BE2C (cell line): ENCODE results near the gene CLCA4.

ENCODE experiments used
- DNase-seq: peaks from one replicate; pipeline ENCODE4 v3.0.0-alpha.2; 2020
- H3K27me3 ChIP-seq: fragments of 250-450 bp; sonication (Bioruptor Pico); 2 replicates; pipeline ENCODE4 v1.5.1; 2020; ENCODE audit warnings: mild to moderate bottlenecking
- H3K36me3 ChIP-seq: fragments of 250-450 bp; sonication (Bioruptor Pico); 2 replicates; pipeline ENCODE4 v1.5.1; 2020; ENCODE audit warnings: mild to moderate bottlenecking
- H3K4me1 ChIP-seq: fragments of 250-450 bp; sonication (Bioruptor Pico); 2 replicates; pipeline ENCODE4 v1.5.1; 2020
- H3K4me3 ChIP-seq: 2 replicates; pipeline ENCODE4 v1.5.1; 2011; ENCODE audit warnings: low read depth, low read length
- H3K9me3 ChIP-seq: fragments of 250-450 bp; sonication (Bioruptor Pico); 2 replicates; pipeline ENCODE4 v1.5.1; 2020
- CTCF ChIP-seq: IDR thresholded peaks from 2 replicates; pipeline ENCODE4 v1.5.1; 2012; ENCODE audit warnings: mild to moderate bottlenecking, low read depth, low read length

CLCA4 gene

DNA sequence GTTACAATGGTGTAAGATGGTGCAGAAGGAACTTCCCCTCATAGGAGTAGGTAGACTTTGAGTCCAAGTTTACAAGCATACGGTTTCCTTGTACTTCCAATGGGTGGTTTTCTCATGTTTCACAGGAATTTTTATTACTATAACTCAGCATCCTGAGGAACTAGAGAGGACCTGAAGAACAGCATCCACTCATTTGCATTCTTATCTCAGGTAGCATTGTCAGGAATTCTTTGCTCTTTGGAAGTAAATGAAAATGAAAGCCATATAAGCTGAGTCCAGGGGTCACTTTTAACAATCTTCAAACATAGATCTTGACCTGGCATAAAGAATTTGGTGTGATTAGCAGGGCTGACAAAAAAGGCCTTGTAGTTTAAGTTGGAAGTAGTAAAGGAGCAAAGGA lies 34.4 kb downstream of the CLCA4 start:
- Histone ChIP-seq H3K4me3 (no peak overlapping the region), H3K27me3 (no peaks in the 10 kb centered on the region), H3K9me3 (no peaks in the 10 kb centered on the region), H3K36me3 (no peaks in the 10 kb centered on the region), H3K4me1 (no peaks in the 10 kb centered on the region)
- DNase-seq, result no peak
- TF ChIP-seq CTCF, result no peak

DNA sequence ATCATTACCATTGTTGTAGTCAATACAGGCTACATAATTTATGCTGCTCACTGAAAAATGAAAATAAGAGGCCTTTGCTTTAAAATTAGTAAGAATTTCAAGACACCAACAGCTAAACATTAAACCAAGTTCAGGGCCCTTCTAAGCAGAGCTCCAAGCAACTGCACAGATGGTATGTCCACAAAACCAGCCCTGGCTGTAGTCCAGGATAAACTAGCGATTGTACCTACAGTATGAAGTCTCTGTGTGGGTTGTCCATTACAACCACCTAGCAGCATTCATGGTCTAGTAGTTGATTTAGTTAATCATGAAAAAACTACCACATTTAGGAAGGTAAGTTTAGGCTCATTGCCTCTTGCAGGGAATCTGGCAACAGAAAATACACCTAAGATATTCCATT lies 35.3 kb downstream of the CLCA4 start:
- no peak for TF ChIP-seq CTCF
- no peak overlapping the region for H3K4me3 ChIP-seq
- H3K9me3 ChIP-seq, result no peaks in the 10 kb centered on the region
- no peaks in the 10 kb centered on the region for H3K36me3 ChIP-seq
- H3K4me1 ChIP-seq, result no peaks in the 10 kb centered on the region
- no peaks in the 10 kb centered on the region for H3K27me3 ChIP-seq
- no peak for DNase-seq

DNA sequence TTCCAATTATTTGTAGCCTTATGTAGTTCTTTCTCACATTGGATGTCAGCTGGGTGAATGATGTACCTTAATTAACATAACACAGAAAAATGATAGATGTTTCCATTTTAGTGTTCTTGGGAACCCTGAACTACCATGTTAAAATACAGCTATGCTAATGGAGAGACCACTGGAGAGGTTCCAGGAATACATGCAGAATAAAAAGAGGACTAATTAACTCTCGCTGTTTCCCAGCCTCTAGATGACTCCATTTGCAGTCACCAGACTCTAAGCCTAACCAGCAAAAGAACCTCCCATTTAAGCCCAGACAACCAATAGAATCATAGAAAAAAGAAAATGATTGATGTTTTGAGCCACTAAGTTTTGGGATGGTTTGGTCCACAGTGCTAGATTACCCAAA lies 36.2 kb downstream of the CLCA4 start:
- Histone ChIP-seq H3K36me3 (no peaks in the 10 kb centered on the region), H3K4me3 (no peak overlapping the region), H3K4me1 (no peaks in the 10 kb centered on the region), H3K27me3 (no peaks in the 10 kb centered on the region), H3K9me3 (no peaks in the 10 kb centered on the region)
- no peak for TF ChIP-seq CTCF
- no peak for DNase-seq

DNA sequence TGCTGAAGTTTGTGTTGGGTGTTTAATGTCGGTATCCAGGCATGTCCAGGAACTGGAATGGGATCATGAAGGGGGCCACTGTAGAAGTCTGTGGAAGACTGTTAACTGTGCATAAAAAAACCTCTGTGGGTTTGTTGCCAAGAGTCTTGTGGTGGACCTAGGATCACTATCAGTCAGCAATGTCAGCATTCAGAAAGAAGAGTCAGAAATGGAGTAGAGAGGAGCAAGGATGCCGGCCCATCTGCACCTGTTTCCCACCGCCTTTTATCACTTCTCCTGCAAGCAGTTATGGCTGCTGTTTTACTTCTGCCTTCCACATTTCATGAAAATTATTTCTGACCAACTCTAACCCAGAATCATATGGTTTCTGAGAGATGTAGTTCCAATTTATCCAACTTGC lies 36.7 kb downstream of the CLCA4 start:
- TF ChIP-seq CTCF, result no peak
- Histone ChIP-seq H3K9me3 (no peaks in the 10 kb centered on the region), H3K27me3 (no peaks in the 10 kb centered on the region), H3K4me3 (no peak overlapping the region), H3K4me1 (no peaks in the 10 kb centered on the region), H3K36me3 (no peaks in the 10 kb centered on the region)
- DNase-seq, result no peak

- Histone ChIP-seq H3K9me3 (no peaks in the 10 kb centered on the region), H3K4me1 (no peaks in the 10 kb centered on the region), H3K36me3 (no peaks in the 10 kb centered on the region), H3K4me3 (no peak overlapping the region), H3K27me3 (no peaks in the 10 kb centered on the region; the same call in 1 of the 2 replicates)
- no peak for TF ChIP-seq CTCF
- no peak for DNase-seq
These were observed 47.4 kb downstream of the CLCA4 start for GRCh38 chr1:86594284-86594770.

- TF ChIP-seq CTCF, result no peak
- Histone ChIP-seq H3K27me3 (no peaks in the 10 kb centered on the region), H3K36me3 (no peaks in the 10 kb centered on the region), H3K4me3 (no peak overlapping the region), H3K9me3 (no peaks in the 10 kb centered on the region), H3K4me1 (no peaks in the 10 kb centered on the region)
- DNase-seq, result no peak
These were observed 49.3 kb downstream of the CLCA4 start for GRCh38 chr1:86596224-86596623.
